Endometrial microvascular endothelial cells (primary cell): ENCODE measurements around the gene EHMT1. TPM values are rescaled to one million over a fixed set of nuclear protein-coding genes. Genes with fewer than 3 reads are reported as not detected.
"Not testable (repeated sequence)": the region's sequence is repeated elsewhere in the genome, so short reads cannot be mapped to it uniquely, and the experiment has no call there.

Source experiments
- in situ Hi-C: cut with HindIII; loops from 2 replicates; pipeline ENCODE4 v1.10.0; 2017; ENCODE audit warnings: low sequenced_read_pairs, low pct_unique_long_range_greater_than_20kb; ENCODE audit errors: inconsistent ontology term
- total RNA-seq: library from RNA; depleted of rRNA; stranded (reverse); fragments of >200 nt; gene quantifications from one replicate; pipeline ENCODE4 v1.2.3, GENCODE V29; 2015; ENCODE audit errors: inconsistent ontology term

EHMT1 gene
- total RNA-seq, 1 donor from 2014 or later: 69.0 TPM

DNA sequence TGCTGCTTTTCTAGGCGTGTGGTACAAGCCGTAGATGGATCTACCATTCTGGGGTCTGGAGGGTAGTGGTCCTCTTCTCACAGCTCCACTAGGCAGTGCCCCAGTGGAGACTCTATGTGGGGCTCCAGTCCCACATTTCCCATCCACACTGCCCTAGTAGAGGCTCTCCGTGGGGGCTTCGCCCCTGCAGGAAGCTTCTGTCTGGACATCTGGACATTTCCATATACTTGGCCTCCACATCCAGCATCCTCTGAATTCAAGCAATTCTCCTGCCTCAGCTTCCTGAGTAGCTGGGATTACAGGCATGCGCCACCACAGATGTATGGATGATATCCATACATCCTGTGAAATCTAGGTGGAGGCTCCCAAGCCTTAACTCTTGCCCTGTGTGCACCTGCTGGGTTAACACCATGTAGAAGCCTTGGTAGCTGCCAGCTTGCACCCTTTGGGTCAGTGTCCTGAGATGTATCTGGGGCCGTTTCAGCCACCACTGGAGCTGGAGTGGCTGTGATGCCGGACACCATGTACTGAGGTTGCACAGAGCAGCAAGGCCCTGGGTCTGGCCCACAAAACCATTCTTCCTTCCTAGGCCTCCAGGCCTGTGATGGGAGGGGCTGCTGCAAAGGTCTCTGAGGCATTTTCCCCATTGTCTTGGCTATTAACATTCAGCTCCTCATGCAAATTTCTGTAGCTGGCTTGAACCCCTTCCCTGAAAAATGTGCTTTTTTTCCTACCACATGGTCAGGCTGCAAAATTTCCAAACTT, 84.0 kb downstream of the EHMT1 start:
- in situ Hi-C loops: no loop called here

DNA sequence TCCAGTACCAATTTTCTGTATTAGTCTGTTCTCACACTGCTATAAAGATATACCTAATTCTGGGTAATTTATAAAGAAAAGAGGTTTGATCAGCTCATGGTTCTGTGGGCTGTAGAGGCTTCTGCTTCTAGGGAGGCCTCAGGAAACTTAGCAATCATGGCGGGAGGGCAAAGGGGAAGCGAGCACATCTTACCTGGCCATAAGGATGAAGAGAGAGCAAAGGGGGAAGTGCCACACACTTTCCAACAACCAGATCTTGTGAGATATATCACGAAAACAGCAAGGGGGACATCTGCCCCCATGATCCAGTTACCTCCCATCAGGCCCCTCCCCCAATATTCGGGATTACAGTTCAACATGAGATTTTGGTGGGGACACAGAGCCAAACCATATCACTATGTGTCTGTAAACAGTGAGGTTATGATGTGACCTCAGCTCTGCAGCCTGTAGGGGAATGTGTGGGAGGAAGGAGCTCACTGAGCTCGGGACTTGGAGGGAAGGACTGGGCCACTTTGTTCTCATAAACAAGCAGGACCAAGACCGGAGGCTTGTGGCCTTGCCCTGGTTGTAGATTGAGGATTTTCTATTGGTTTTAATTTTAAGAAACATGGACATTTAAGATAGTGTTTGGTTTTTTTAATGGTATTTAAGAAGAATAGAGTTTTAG, 85.2 kb downstream of the EHMT1 start:
- in situ Hi-C loops: no loop called here

DNA sequence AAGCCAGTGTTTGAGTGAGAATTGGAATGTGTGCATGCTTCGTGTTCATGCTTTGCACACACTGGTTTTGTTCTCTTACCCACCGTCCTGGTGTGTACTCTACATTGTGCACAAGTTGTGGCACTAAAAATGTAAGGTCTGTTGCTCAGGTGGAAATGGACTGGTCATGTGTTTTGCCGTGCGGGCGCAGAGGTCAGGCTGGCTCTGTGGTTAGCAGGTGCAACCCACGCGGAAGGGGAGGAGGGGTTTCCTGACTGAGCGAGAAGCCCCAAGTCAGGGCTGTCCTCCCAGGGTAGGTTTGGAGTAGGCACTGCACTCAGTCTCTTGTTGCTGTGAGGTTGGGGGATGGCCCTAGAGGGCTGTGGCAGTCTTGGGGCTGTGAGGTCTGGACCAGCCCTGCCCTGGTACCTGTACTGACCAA, 86.6 kb downstream of the EHMT1 start:
- in situ Hi-C loops: no loop called here

DNA sequence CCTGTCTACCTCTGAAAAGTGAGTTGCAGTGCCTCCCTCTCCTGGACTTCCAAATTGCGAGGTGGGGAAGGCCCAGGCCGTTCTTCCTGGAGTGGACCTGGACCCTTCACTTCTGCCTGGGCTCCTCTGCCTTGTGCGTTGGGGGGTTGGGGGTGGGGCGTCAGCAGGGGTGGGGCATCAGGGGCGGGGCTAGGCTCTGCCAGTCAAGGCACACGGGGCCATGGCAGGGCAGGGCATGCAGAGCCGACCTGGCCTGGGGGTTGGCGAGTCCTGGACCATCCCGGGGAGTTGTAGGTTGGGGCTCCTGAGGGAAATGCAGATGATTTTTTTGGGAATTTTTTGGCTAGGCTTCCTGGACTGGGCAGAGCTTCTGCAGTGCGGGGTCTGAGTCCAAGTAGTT, 87.1 kb downstream of the EHMT1 start:
- in situ Hi-C loops: no loop called here

DNA sequence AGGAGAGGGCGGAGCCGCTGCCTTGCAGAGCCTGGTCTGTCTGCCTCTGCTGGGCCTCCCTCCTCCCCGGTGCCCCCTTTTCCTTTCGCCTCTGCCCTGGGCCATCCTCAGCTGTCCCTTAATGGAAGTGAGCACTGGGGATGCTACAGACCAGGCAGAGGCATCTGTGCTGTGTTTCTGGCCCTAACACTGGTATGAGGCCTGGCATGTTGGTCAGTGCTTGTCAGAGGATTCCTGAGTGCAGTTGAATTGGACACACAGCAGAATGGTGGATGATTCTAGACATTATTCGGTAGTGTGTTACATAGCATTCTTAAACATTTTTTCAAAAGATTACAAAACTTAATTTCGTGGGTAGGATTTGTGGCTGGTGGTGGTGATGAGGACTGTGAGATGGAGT, 88.6 kb downstream of the EHMT1 start:
- in situ Hi-C loops: no loop called here

DNA sequence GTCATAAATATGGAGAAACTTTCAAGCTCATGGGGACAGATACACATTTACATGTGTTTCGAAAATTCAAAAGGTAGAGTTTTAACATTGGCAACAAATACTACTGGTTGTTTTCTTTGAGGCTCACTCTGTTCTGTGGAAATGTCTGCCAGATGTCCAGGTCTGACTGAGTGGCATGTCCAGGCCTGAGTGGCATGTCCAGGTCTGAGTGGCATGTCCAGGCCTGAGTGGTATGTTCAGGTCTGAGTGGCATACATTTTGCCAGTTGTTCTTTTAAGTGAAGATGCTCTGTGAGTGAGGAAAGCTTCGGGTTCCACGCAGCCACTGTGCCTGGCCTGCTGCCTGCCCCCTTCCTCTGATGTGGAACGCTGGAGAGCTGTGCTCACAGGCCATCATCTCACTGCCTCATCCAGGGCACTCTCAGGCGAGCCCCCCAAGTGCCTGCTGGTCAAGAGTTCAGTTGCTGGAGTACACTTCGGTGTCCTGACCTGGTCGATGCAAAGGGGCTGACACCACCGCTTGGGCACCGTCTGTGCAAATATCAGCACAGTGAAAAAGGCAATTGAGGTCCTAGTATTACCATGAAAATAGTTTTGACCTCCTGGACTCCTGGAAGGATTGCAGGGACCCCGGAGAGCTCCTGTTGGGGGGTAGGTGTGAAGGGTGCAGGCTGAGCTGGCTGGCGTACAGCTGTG, 89.9 kb downstream of the EHMT1 start:
- in situ Hi-C loops: no loop called here

DNA sequence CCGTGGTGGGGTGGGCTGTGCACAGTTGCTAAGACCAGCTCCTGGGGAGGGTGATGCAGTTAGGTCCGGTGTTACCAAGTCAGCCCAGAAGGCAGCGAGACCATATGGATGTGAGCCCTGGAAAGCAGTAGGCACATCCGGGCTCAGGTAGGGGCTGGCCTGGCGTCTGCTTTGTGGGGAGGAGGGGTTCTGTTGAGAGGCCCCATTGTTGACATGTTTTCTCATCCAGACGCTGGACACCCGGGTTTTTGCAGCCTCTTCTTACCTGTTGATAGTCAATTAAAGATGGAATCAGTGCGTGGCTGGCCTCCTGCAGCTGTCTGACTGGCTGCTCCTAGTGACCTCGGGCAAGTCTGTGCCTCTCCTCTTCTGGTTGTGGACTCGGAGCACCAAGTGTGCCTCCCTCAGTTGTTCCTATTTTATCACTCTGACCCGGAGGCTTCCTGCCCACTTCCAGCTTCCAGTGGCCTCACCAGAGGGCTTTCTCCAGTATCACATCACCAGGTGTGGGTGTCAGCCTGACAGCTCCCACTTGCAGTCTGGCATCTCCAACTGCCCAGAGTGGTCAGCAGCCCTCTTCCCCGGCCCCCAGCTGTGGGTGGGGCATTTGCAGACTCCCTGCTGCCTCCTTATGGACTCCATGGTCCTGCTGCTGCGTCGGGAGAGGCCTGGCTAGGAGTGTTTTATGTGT, 90.8 kb downstream of the EHMT1 start:
- in situ Hi-C loops: no loop called here

DNA sequence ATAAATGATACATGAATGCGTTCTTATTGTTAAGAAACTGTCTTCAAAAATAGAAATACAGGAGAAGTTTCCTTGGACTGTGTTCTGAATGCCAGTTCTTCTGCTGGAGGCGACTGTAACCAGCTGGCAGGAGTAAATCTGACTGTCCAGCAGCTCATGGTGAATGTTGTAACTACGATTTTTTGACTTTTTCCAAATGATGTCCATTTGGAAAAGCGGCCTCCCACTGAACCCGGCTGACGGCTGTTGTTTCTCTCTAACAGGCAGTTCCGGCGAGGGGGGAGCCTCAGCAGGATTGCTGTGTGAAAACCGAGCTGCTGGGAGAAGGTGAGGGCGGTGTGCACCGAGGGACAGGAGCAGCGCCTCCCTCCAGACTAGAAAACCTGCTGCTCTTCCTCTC, 91.9 kb downstream of the EHMT1 start:
- in situ Hi-C loops: no loop called here

DNA sequence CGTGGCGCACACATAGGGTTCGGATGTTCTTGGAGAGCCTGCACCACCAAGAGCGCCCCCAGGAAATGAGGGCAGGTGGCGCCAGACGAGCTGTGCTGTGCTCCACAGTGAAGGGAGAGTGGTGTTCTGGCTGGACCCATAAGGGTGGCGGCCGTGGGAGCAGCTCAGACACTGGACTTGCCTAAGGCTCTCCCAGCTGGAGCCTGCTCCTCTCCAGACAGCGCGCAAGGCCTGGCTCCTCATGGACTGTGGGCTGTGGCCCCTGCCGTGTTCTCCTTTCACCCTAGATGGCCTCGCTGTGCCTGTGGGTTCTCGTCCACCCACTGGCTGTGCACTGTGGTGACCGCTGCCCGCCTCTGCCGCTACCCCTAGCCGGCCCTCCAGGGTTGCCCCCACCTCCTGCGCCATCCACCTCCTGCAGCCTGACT, 92.9 kb downstream of the EHMT1 start:
- in situ Hi-C loops: no loop called here

DNA sequence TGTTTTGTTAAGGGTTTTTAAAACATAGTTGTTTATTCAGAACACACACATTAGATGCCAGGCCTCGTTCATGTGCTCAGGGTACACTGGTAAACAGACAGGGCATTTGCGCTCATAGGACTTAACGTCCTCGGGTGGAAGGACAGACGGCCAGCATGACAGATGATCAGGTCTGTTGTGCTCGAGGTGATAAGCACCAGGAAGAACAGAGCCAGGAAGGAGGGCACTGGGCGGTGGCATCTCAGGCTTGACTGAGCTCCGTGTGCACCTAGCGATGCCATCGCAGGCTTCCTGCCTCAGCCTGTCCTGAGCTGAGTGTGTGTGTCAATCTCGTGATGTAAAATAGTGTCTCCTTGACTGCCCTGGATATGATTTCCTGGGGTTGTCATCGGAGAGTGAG, 96.5 kb downstream of the EHMT1 start:
- in situ Hi-C loops: no loop called here

DNA sequence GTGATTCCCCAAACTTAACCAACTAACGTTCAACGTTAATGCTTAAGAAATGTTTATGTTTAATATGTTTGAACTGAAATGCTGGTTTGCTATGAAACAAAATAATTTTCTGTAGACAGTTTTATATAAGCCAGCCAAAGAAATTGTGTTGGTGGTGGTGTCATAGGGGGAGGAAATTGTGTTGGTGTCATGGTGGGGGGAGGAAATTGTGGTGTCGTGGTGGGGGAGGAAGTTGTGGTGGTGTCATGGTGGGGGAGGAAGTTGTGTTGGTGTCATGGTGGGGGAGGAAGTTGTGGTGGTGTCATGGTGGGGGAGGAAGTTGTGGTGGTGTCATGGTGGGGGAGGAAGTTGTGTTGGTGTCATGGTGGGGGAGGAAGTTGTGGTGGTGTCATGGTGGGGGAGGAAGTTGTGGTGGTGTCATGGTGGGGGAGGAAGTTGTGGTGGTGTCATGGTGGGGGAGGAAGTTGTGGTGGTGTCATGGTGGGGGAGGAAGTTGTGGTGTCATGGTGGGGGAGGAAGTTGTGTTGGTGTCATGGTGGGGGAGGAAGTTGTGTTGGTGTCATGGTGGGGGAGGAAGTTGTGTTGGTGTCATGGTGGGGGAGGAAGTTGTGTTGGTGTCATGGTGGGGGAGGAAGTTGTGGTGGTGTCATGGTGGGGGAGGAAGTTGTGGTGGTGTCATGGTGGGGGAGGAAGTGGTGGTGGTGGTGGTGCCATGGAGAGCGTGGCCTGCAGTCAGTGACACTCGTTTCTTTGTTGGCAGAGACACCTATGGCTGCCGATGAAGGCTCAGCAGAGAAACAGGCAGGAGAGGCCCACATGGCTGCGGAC, 97.3 kb downstream of the EHMT1 start:
- in situ Hi-C loops: not testable (repeated sequence)

DNA sequence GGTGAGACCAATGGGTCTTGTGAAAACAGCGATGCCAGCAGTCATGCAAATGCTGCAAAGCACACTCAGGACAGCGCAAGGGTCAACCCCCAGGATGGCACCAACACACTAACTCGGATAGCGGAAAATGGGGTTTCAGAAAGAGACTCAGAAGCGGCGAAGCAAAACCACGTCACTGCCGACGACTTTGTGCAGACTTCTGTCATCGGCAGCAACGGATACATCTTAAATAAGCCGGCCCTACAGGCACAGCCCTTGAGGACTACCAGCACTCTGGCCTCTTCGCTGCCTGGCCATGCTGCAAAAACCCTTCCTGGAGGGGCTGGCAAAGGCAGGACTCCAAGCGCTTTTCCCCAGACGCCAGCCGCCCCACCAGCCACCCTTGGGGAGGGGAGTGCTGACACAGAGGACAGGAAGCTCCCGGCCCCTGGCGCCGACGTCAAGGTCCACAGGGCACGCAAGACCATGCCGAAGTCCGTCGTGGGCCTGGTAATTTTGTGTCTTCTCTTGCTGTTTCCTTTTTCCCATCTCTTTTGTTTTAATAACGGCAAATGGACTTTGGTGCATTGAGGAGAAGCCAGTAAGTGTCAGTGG, 98.0 kb downstream of the EHMT1 start:
- in situ Hi-C loops: no loop called here

DNA sequence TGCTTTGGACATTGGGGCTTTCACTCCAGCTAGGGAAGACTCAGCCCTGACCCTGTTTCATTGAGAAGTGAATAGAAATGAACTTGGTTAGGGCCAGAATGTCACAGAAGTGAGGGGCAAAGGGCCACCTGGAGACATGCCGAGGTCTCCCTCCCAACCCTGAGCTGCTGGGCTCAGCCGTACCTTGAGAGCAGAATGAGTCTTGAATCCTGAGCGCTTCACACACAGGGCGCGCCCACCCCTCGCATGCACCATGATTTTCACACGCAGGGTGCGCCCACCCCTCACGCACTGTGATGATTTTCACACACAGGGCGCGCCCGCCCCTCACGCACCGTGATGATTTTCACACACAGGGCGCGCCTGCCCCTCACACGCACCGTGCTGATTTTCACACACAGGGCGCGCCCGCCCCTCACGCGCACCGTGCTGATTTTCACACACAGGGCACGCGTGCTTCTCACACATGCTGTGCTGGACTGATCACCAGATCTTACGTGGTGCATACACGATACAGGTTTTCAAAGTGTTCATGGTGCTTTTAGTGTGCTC, 99.0 kb downstream of the EHMT1 start:
- in situ Hi-C loops: no loop called here

DNA sequence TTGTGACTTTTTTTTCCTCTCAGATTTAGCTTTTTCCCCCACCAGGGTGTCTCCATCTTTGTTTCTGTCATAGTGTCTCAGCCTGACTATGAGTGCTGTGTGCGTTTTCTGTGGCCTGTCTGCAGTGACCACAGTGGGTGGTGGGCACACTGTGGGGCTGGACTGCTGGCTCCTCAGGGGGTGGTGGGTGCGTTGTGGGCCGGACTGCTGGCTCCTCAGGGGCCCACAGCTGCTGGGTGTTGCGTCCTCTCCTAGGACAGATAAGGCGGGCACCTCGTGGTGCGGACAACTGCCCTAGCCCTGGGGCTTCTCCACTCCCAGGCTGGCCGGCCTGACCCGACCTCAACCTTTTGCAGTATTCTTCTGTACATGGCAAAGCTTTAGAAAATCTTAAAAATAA, 100.4 kb downstream of the EHMT1 start:
- in situ Hi-C loops: no loop called here

DNA sequence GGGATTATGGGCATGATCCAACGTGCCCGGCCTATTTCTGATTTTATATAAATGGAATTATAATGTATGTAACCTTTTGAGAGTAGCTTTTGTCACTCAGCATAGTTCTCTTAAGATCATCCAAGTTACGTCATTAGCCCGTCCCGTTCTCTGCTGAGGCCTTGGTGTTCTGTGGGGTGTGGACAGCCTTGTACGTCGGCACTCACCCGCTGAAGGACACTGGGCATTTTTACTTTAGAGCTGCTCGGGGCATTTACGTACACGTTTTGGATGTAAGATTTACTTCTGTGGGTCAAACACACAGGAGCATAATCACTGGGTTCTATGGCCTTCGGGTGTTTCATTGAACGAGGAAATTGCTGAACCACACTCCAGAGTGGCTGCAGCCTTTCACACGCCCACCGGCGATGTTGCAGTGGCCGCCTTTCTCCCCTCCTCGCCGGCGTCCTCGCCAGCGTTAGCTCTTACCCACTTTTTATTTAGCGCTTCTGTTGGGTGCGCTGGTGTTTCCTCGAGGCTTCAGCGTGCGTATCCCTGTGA, 101.8 kb downstream of the EHMT1 start:
- in situ Hi-C loops: no loop called here

DNA sequence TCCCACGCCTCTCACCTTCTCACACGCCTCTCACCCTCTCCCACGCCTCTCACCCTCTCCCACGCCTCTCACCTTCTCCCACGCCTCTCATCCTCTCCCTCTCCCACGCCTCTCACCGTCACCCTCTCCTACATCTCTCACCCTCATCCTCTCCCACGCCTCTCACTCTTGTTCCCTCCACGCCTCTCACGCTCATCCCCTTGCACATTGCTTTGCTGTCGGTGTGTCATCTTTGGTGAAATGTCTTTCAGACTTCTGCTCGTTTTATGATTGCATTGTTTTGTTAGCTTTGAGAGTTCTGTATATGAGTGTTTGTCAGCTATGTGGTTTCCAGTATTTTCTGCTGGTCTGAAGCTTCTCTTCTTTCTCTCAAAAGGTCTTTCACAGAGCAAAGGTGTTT, 102.7 kb downstream of the EHMT1 start:
- in situ Hi-C loops: no loop called here

DNA sequence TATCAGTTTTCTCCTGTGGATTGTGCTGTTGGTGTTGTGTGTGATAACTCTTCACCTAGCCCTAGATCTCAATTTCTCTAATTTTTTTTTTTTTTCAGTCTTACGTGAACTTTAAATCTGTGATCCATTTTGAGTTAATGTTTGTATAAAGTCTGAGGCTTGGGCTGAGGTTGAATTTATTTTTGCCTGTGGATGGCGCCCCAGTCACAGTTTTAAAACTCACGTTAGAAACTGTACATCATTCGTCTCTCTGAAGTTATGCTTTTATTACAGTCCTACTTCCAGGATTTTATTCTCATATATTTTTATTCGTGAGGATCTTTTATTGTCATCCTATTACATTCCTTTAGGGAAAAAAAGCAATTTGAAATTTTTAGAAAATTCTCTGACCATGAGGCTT, 103.1 kb downstream of the EHMT1 start:
- in situ Hi-C loops: no loop called here

DNA sequence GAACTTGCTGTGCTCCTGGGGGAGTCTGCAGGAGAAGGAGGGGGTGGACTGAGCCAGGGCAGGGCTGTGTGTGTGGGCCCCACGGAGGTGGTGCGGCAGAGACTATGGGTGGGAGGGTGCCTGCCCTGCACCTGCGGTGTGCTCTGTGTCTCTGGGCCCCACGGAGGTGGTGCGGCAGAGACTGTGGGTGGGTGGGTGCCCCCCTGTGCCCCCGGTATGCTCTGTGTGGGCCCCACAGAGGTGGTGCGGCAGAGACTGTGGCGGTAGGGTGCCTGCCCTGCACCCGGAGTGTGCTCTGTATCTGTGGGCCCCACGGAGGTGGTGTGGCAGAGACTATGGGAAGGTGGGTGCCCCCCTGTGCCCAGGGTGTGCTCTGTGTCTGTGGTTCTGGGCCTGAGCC, 103.7 kb downstream of the EHMT1 start:
- in situ Hi-C loops: no loop called here
